Raji (cell line): ENCODE data around the gene ZNF892.

Source experiments
- POLR2A ChIP-seq: IDR thresholded peaks from 2 replicates; pipeline ENCODE4 v1.6.1; 2011; ENCODE audit warnings: low read depth, low read length, control low read depth; ENCODE audit not compliant: insufficient read depth

The ZNF892 gene

GRCh38 chr2:95207111-95207961, at the start of gene ZNF892:
Gene ZNF892, plus strand, starts transcription at chr2:95207521. Its CDS starts 295 bp downstream, at chr2:95207816.
- peak; percentile 78 for TF ChIP-seq POLR2A

GRCh38 chr2:95158441-95158840, 48.9 kb upstream of the ZNF892 start:
- no peak for TF ChIP-seq POLR2A

GRCh38 chr2:95158891-95159619, 48.3 kb upstream of the ZNF892 start:
- no peak for TF ChIP-seq POLR2A

- TF ChIP-seq POLR2A, result no peak
Measured at GRCh38 chr2:95159690-95160449, 47.5 kb upstream of the ZNF892 start, which contains the start of gene ZNF514. Gene ZNF514, minus strand, starts transcription at chr2:95159848. Its CDS starts 6,595 bp downstream, at chr2:95153253.

- TF ChIP-seq POLR2A, result no peak
Measured at GRCh38 chr2:95165030-95165370, 42.3 kb upstream of the ZNF892 start.

- TF ChIP-seq POLR2A, result peak; percentile 89
Measured at GRCh38 chr2:95165371-95166064, 41.8 kb upstream of the ZNF892 start, which contains the start of gene ZNF2. Gene ZNF2, plus strand, starts transcription at chr2:95165809. Its CDS starts 10,418 bp downstream, at chr2:95176227.

- TF ChIP-seq POLR2A, result no peak
Measured at GRCh38 chr2:95166065-95166763, 41.1 kb upstream of the ZNF892 start.

GRCh38 chr2:95171902-95172301, 35.4 kb upstream of the ZNF892 start:
- TF ChIP-seq POLR2A, result no peak

GRCh38 chr2:95174031-95174542, 33.2 kb upstream of the ZNF892 start:
- no peak for TF ChIP-seq POLR2A

GRCh38 chr2:95179451-95179850, 27.9 kb upstream of the ZNF892 start:
- no peak for TF ChIP-seq POLR2A

- TF ChIP-seq POLR2A, result no peak
Measured at GRCh38 chr2:95181774-95182173, 25.5 kb upstream of the ZNF892 start.

- TF ChIP-seq POLR2A, result no peak
Measured at GRCh38 chr2:95185197-95185596, 22.1 kb upstream of the ZNF892 start.

GRCh38 chr2:95185973-95186372, 21.3 kb upstream of the ZNF892 start:
- no peak for TF ChIP-seq POLR2A

GRCh38 chr2:95203911-95204310, 3.4 kb upstream of the ZNF892 start:
- TF ChIP-seq POLR2A, result no peak

- no peak for TF ChIP-seq POLR2A
Measured at GRCh38 chr2:95204396-95204795, 2.9 kb upstream of the ZNF892 start.
